H9 (cell line): Measurements from ENCODE around the gene LYST. TPM values are rescaled to one million over a fixed set of nuclear protein-coding genes. Genes with fewer than 3 reads are reported as not detected.

Experiments
- DNase-seq: peaks from one replicate; pipeline ENCODE4 v3.0.0-alpha.2; 2017
- H2AFZ ChIP-seq: one replicate; pipeline ENCODE4 v1.6.1; 2013; ENCODE audit warnings: mild to moderate bottlenecking, low read length, control low read depth, moderate library complexity
- H2AK5ac ChIP-seq: 2 replicates; pipeline ENCODE4 v1.6.1; 2013; ENCODE audit warnings: low read length, control low read depth, mixed read lengths; ENCODE audit not compliant: insufficient read length
- H2BK120ac ChIP-seq: one replicate; pipeline ENCODE4 v1.6.1; 2013; ENCODE audit warnings: low read depth, mild to moderate bottlenecking, low read length, control low read depth, inconsistent platforms; ENCODE audit not compliant: poor library complexity, severe bottlenecking
- H2BK12ac ChIP-seq: 2 replicates; pipeline ENCODE4 v1.6.1; 2013; ENCODE audit warnings: low read length, control low read depth, mixed read lengths, low read depth; ENCODE audit not compliant: insufficient read length
- H2BK15ac ChIP-seq: 2 replicates; pipeline ENCODE4 v1.6.1; 2013; ENCODE audit warnings: low read depth, low read length, control low read depth
- H2BK20ac ChIP-seq: one replicate; pipeline ENCODE4 v1.6.1; 2013; ENCODE audit warnings: low read depth, mild to moderate bottlenecking, low read length, control low read depth, inconsistent platforms; ENCODE audit not compliant: poor library complexity, severe bottlenecking
- H2BK5ac ChIP-seq: 2 replicates; pipeline ENCODE4 v1.6.1; 2013; ENCODE audit warnings: low read length, control low read depth, mixed read lengths; ENCODE audit not compliant: insufficient read length
- H3K14ac ChIP-seq: 2 replicates; pipeline ENCODE4 v1.6.1; 2013; ENCODE audit warnings: low read length, control low read depth; ENCODE audit not compliant: insufficient read depth
- H3K18ac ChIP-seq: 2 replicates; pipeline ENCODE4 v1.6.1; 2013; ENCODE audit warnings: low read depth, mild to moderate bottlenecking, mixed read lengths, low read length, control low read depth; ENCODE audit not compliant: insufficient read length
- H3K23ac ChIP-seq: 2 replicates; pipeline ENCODE4 v1.6.1; 2013; ENCODE audit warnings: low read length, control low read depth, mixed read lengths, low read depth; ENCODE audit not compliant: insufficient read length
- H3K23me2 ChIP-seq: 2 replicates; pipeline ENCODE4 v1.6.1; 2013; ENCODE audit warnings: low read depth, mild to moderate bottlenecking, mixed read lengths, low read length, control low read depth; ENCODE audit not compliant: insufficient read length, poor library complexity, severe bottlenecking
- H3K27ac ChIP-seq: 2 replicates; pipeline ENCODE4 v1.5.1; 2013; ENCODE audit warnings: low read length, control low read depth, mixed read lengths, low read depth; ENCODE audit not compliant: insufficient read length
- H3K27me3 ChIP-seq: 2 replicates; pipeline ENCODE4 v1.6.1; 2013; ENCODE audit warnings: low read length, control low read depth, inconsistent platforms; ENCODE audit not compliant: insufficient read depth
- H3K4ac ChIP-seq: 2 replicates; pipeline ENCODE4 v1.6.1; 2013; ENCODE audit warnings: low read depth, mild to moderate bottlenecking, control low read depth, inconsistent platforms, low read length, moderate library complexity
- H3K4me1 ChIP-seq: 2 replicates; pipeline ENCODE4 v1.6.1; 2013; ENCODE audit warnings: low read length, control low read depth, inconsistent platforms; ENCODE audit not compliant: insufficient read depth
- H3K4me2 ChIP-seq: 2 replicates; pipeline ENCODE4 v1.6.1; 2013; ENCODE audit warnings: low read length, control low read depth, mixed read lengths; ENCODE audit not compliant: insufficient read length, insufficient read depth
- H3K56ac ChIP-seq: 2 replicates; pipeline ENCODE4 v1.6.1; 2013; ENCODE audit warnings: low read depth, mild to moderate bottlenecking, mixed read lengths, low read length, control low read depth; ENCODE audit not compliant: insufficient read length
- H3K79me1 ChIP-seq: 2 replicates; pipeline ENCODE4 v1.6.1; 2013; ENCODE audit warnings: low read depth, mild to moderate bottlenecking, moderate library complexity, low read length, control low read depth, inconsistent platforms; ENCODE audit not compliant: insufficient read depth, poor library complexity, severe bottlenecking
- H3K79me2 ChIP-seq: 2 replicates; pipeline ENCODE4 v1.6.1; 2013; ENCODE audit warnings: low read length, control low read depth, inconsistent platforms; ENCODE audit not compliant: insufficient read depth
- H3K9ac ChIP-seq: 2 replicates; pipeline ENCODE4 v1.6.1; 2013; ENCODE audit warnings: low read length, control low read depth, mixed read lengths; ENCODE audit not compliant: insufficient read length; ENCODE audit errors: extremely low read depth
- H3K9me3 ChIP-seq: one replicate; pipeline ENCODE4 v1.6.1; 2013; ENCODE audit warnings: low read depth, low read length, inconsistent platforms; ENCODE audit not compliant: control insufficient read depth
- H3T11ph ChIP-seq: one replicate; pipeline ENCODE4 v1.6.1; 2013; ENCODE audit warnings: mild to moderate bottlenecking, low read length, control low read depth, inconsistent platforms
- H4K20me1 ChIP-seq: one replicate; pipeline ENCODE4 v1.6.1; 2013; ENCODE audit not compliant: control insufficient read depth, insufficient read length, insufficient read depth
- H4K5ac ChIP-seq: 2 replicates; pipeline ENCODE4 v1.6.1; 2013; ENCODE audit warnings: low read depth, mild to moderate bottlenecking, mixed read lengths, low read length, control low read depth; ENCODE audit not compliant: insufficient read length
- H4K8ac ChIP-seq: replicated peaks from 2 replicates; pipeline ENCODE4 v1.6.1; 2013; ENCODE audit warnings: low read length, control low read depth, mixed read lengths, low read depth; ENCODE audit not compliant: insufficient read length
- H4K91ac ChIP-seq: 2 replicates; pipeline ENCODE4 v1.6.1; 2013; ENCODE audit warnings: low read depth, mild to moderate bottlenecking, moderate library complexity, mixed read lengths, low read length, control low read depth; ENCODE audit not compliant: insufficient read length
- H3K27ac Mint-ChIP-seq, 3 experiments: 2 replicates in 2 of 3; 3 replicates in 1 of 3; pipeline ENCODE4 v1.8.0; 2020 to 2021; ENCODE audit warnings: mixed read lengths in 3 of 3, mild to moderate bottlenecking in 1 of 3, moderate library complexity in 1 of 3
- H3K27me3 Mint-ChIP-seq: 2 replicates; pipeline ENCODE4 v1.8.0; 2021; ENCODE audit warnings: low read depth, mild to moderate bottlenecking, moderate library complexity, mixed read lengths
- H3K36me3 Mint-ChIP-seq, 3 experiments: 2 replicates in 2 of 3; 3 replicates in 1 of 3; pipeline ENCODE4 v1.8.0; 2020 to 2021; ENCODE audit warnings: low read depth in 3 of 3, mixed read lengths in 3 of 3; ENCODE audit not compliant: insufficient read depth in 1 of 3
- H3K4me1 Mint-ChIP-seq, 2 experiments: 2 replicates each; pipeline ENCODE4 v1.8.0; 2020; ENCODE audit warnings: mixed read lengths in 2 of 2
- H3K4me3 Mint-ChIP-seq, 2 experiments: 2 replicates in 1 of 2; 3 replicates in 1 of 2; pipeline ENCODE4 v1.8.0; 2020 to 2021; ENCODE audit warnings: mild to moderate bottlenecking in 2 of 2, mixed read lengths in 2 of 2, moderate library complexity in 1 of 2
- H3K9me3 Mint-ChIP-seq, 2 experiments: 2 replicates in 1 of 2; 3 replicates in 1 of 2; pipeline ENCODE4 v1.8.0; 2020; ENCODE audit warnings: mild to moderate bottlenecking in 2 of 2, mixed read lengths in 2 of 2, moderate library complexity in 1 of 2
- WGBS: extraction: QIAGEN DNeasy Blood & Tissue Kit; methylation state at CpG from one replicate; pipeline ENCODE4 v1.1.7; 2013; ENCODE audit warnings: missing lambda C conversion rate, low lambda C conversion rate, mixed read lengths; ENCODE audit not compliant: insufficient read length; ENCODE audit errors: extremely low coverage; 5-methylcytosine and 5-hydroxymethylcytosine counted together
- total RNA-seq: library from RNA; stranded (reverse); gene quantifications from 2 replicates; pipeline ENCODE4 v1.2.1, GENCODE V29; 2021
- TF ChIP-seq, protein P1 (sequence below): fragments of 200-600 bp; sonication (generic); conservative IDR thresholded peaks from 3 replicates; pipeline ENCODE4 v1.8.0; 2021; ENCODE audit warnings: antibody characterized with exemption, mild to moderate bottlenecking

LYST gene
- total RNA-seq, 1 experiment from 2014 or later: 0.13 TPM

DNA sequence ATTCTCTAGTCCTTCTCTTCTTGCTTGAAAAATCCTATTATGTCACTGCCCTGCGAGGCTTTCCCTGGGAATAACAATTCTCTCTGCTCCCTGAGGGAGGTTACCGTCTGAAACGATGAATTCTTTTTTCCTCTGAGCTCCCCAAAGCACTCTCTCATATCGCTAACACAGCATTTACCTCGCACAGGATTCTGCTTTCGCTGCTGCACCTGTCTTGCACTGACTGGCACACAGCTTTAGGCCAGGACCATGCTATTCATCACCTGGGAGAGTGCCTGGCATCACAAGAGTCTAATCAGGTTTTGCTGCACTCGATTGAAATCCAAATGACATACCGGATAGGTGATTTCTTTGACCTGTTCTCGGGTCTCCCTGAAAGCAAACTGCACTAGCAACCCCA is 164.3 kb downstream of the LYST start:
- Mint-ChIP-seq H3K36me3 (no peaks in the 10 kb centered on the region), H3K9me3 (no peaks in the 10 kb centered on the region), H3K27ac (0 out of 7 replicates have a peak overlapping the region, but pooled peaks of 1 of the 3 experiments have one; percentile 13), H3K4me1 (peaks cover 6 to 11% of the 10 kb centered on the region in 2 experiments), H3K4me3 (no peak overlapping the region), H3K27me3 (no peaks in the 10 kb centered on the region)
- Histone ChIP-seq H4K20me1 (no peaks in the 10 kb centered on the region), H4K8ac (no peak overlapping the region), H2BK5ac (no peak overlapping the region), H3K27me3 (no peaks in the 10 kb centered on the region), H3K23ac (no peak overlapping the region), H2AFZ (no peak overlapping the region), H2BK12ac (no peak overlapping the region), H3K79me2 (no peaks in the 10 kb centered on the region), H3K23me2 (no peaks in the 10 kb centered on the region), H3K56ac (no peak overlapping the region), H3K18ac (no peak overlapping the region), H3K4me1 (no peaks in the 10 kb centered on the region; the same call in 1 of the 2 replicates), H2AK5ac (no peak overlapping the region), H3K27ac (no peak overlapping the region), H3K4me2 (no peak overlapping the region), H4K91ac (no peak overlapping the region), H4K5ac (no peak overlapping the region), H3K9me3 (no peaks in the 10 kb centered on the region), H3K79me1 (no peaks in the 10 kb centered on the region), H3K4ac (no peak overlapping the region), H2BK15ac (no peak overlapping the region), H3K9ac (no peak overlapping the region), H3K14ac (no peak overlapping the region), H2BK20ac (no peak overlapping the region), H3T11ph (no peak overlapping the region), H2BK120ac (no peak overlapping the region)
- DNase-seq: no peak
- TF ChIP-seq, protein P1, sequence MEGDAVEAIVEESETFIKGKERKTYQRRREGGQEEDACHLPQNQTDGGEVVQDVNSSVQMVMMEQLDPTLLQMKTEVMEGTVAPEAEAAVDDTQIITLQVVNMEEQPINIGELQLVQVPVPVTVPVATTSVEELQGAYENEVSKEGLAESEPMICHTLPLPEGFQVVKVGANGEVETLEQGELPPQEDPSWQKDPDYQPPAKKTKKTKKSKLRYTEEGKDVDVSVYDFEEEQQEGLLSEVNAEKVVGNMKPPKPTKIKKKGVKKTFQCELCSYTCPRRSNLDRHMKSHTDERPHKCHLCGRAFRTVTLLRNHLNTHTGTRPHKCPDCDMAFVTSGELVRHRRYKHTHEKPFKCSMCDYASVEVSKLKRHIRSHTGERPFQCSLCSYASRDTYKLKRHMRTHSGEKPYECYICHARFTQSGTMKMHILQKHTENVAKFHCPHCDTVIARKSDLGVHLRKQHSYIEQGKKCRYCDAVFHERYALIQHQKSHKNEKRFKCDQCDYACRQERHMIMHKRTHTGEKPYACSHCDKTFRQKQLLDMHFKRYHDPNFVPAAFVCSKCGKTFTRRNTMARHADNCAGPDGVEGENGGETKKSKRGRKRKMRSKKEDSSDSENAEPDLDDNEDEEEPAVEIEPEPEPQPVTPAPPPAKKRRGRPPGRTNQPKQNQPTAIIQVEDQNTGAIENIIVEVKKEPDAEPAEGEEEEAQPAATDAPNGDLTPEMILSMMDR: no peak
- WGBS: no CpG with 5 or more reads among the region's 9 CpGs
